Testis (tissue), 2 donors: ENCODE results near the gene NTM.

Experiments
- CTCF ChIP-seq, 3 experiments: fragments of 450-650 bp in 2 of 3; fragments of 200-600 bp in 1 of 3; sonication (generic) in 1 of 3; IDR thresholded peaks; one replicate each; pipeline ENCODE4 v1.5.1; 2016 to 2019; ENCODE audit warnings: antibody characterized with exemption in 3 of 3, mild to moderate bottlenecking in 2 of 3, moderate library complexity in 1 of 3
- POLR2A ChIP-seq: fragments of 450-650 bp; IDR thresholded peaks from one replicate; pipeline ENCODE4 v1.6.1; 2017; ENCODE audit warnings: antibody characterized with exemption, mild to moderate bottlenecking, moderate library complexity

- TF ChIP-seq CTCF (IDR thresholded peaks at IDR 0.05): no peak
- TF ChIP-seq POLR2A: no peak
These were observed 972.0 kb downstream of the NTM start for GRCh38 chr11:132342408-132342807.
